MG63 (cell line): Measurements from ENCODE around the gene FAM219A. TPM values are rescaled to one million over a fixed set of nuclear protein-coding genes. Genes with fewer than 3 reads are reported as not detected.
"Not testable (repeated sequence)": the region's sequence is repeated elsewhere in the genome, so short reads cannot be mapped to it uniquely, and the experiment has no call there.

Source experiments
- DNase-seq: peaks from one replicate; pipeline ENCODE4 v3.0.0-alpha.2; 2020
- H3K27me3 ChIP-seq: fragments of 250-450 bp; sonication (Bioruptor Pico); 2 replicates; pipeline ENCODE4 v1.5.1; 2020; ENCODE audit warnings: mild to moderate bottlenecking, moderate library complexity
- H3K36me3 ChIP-seq: fragments of 250-450 bp; sonication (Bioruptor Pico); 2 replicates; pipeline ENCODE4 v1.5.1; 2020; ENCODE audit warnings: mild to moderate bottlenecking, moderate library complexity
- H3K4me3 ChIP-seq: fragments of 250-450 bp; sonication (Bioruptor Pico); 2 replicates; pipeline ENCODE4 v1.5.1; 2020; ENCODE audit warnings: mild to moderate bottlenecking, moderate library complexity
- H3K9me3 ChIP-seq: fragments of 250-450 bp; sonication (Bioruptor Pico); 2 replicates; pipeline ENCODE4 v1.5.1; 2020; ENCODE audit warnings: mild to moderate bottlenecking, moderate library complexity
- total RNA-seq: library from RNA; depleted of rRNA; stranded (reverse); fragments of >200 nt; shearing (Covaris generic); gene quantifications from 2 replicates; pipeline ENCODE4 v1.2.3, GENCODE V29; 2014; ENCODE audit warnings: low replicate concordance

Gene FAM219A
- total RNA-seq, 1 experiment from 2014 or later, result 7.7 TPM

DNA sequence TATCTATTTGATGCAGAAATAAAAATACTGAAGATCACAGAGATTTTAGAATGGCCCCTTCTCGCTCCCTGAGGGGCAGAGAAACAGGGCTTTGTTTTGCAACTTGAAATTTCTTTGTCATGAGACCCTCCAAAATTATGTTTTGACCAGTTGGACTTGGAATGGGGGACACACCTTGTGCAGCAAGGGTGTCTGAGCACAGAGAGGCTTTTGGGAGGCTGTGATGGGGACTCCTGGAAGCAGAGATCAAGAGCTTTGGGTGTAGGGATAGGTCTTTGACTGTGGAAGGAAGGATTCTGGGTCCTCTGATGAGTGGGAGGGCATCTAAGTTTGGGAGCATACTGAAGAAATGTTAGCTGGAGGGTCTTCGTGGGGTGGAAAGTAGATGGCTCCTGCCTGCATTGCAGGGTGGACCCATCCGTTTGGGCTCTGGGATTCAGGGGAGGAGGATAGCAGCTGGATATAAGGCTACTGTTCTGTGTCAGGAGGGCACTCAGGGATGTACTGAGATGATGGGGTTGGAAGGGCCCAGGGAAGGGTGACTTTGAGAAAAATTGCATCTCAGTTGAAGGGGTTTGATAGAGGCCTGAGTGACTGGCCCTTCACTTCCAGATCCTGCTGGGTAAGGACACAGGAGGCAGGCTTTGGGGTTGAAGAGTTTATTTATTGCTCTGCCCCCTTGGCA, 79.9 kb downstream of the FAM219A start:
- DNase-seq, result no peak
- no peak overlapping the region for H3K4me3 ChIP-seq
- H3K27me3 ChIP-seq, result no peaks in the 10 kb centered on the region
- no peaks in the 10 kb centered on the region for H3K36me3 ChIP-seq
- no peaks in the 10 kb centered on the region for H3K9me3 ChIP-seq

DNA sequence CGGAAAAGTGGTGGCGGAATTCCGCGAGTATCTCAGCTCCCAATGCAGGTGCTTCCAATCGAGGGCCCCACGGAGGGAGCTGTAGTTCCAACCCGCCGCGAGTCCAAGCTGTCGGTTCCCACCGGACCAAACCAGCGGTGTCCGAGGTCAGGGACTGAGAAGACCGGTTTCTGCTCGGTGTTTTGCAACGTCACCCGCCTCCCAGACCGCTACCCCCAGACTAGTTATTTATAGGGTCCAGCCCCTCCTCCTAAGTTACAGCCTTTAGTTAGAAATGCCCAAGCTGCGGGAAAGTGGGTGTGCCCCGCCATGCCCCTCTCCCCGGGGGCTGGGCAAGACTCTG, 81.0 kb downstream of the FAM219A start:
- H3K9me3 ChIP-seq, result no peaks in the 10 kb centered on the region
- no peaks in the 10 kb centered on the region for H3K27me3 ChIP-seq
- DNase-seq, result peak; percentile 6
- H3K36me3 ChIP-seq, result no peaks in the 10 kb centered on the region
- H3K4me3 ChIP-seq, result peak overlapping the region; percentile 54

DNA sequence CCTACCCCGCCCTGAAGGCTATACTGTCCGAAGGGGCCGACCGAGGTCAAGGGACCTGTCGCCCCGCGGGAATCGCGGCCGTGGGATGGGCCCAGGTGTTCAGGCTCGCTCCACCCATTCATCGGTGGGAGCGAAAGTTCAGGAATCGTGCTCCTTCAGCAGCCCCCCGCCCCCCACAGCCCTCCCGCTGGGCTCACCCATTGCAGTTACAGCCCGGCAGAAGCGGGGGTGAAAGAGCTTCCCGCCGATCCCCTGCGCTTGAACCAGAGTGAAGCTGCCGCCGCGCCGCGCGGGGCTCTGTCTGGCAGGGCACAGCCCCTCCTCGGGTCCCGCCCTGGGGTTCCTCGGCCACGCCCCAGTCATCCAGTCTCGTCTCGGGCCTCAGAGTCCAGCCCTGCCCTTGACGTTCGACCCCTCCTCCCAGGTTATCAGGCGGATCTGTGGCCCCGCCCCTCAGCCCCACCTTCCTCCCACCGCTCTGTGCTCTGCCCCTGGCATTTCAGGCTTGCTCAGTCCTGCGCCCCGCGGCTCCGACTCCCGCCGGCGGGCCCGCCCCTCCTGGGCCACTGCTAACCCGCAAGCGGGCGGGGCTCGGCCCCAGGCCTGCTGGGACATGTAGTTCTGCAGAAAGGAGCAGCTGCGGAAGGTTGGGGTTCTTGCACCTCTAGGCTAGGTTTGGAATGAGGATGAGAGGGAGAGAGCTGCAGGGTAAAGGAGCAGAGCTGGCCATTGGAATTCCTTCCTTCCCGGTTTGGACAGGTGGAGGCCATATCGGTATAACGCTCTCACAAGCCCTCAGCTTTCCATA, 81.6 kb downstream of the FAM219A start, which contains the start of gene MYORG:
Gene MYORG, minus strand, starts transcription at position 303 of the 808 bp plus-strand sequence. CDS start 3,955 bp downstream, outside the sequence.
- no peaks in the 10 kb centered on the region for H3K36me3 ChIP-seq
- no peaks in the 10 kb centered on the region for H3K9me3 ChIP-seq

DNA sequence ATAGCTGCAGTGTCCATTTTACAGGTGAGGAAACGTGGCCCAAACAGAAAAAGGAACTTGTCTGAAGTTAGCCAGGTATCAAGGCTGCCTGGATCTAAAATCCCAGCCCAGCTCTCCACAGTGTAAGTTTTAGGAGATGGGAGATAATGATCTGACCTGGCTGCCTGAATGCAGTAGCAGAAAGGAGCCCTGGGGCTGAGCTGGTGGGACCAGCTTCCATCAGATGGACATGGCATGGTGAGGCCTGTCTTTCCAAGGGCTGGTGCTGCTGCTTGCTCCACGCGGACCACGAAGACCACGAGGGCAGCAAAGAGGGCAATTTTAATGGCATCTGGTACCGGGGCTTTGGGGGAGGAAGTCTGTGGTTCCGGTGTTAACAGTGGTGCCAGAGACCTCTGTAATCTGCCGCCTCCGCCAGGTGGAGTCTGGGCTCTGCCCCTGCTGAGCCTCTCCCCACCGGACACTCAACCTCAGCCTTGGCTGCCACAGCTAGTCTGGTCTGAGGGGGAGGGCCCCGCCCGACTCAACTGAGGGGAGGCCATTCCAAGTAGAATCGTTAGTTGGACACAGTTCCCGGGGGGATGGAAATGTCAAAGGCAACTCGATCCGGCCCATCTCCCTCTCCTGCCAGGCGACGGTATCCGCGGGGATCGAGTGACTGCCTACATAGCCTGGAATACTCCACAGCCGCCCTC, 82.3 kb downstream of the FAM219A start:
- Histone ChIP-seq H3K36me3 (no peaks in the 10 kb centered on the region), H3K4me3 (peak overlapping the region; percentile 54), H3K27me3 (no peaks in the 10 kb centered on the region), H3K9me3 (no peaks in the 10 kb centered on the region)
- DNase-seq, result no peak

More for the DNA sequence above, 81.6 kb downstream of the FAM219A start, which contains the start of gene MYORG:
- H3K27me3 ChIP-seq, result no peaks in the 10 kb centered on the region
- peak within 1 kb of the TSS; percentile 54 for H3K4me3 ChIP-seq
- peak; percentile 92 for DNase-seq

DNA sequence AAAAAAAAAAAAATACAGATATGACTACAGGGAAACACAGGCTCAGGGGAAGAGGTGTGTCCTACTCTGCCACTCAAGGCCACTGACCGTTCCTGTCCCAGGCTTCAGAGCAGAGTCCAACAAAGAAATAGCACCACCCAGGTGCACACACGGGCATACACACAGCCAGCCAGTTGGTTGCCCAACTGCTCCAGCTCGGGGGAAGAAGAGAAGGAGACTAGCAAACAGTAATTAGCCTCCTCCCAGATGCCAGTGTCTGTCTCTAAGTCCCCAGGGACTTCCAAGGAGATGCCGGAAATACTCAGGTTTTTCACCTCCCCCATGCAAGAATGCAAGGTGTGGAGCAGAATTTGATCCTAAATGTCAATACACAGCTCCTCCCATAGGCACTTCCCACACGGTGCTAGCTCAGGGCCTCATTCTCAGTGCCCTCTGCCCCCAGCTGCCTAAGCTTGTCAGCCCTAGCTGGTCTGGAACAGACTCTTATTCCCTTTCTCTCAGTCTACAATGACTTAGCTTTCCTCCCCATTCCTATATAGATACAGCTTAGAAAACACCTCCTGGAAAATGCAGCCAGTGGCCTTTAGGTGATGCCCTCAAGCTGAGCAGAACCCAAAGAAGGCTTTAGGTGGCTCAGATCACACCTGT, 83.3 kb downstream of the FAM219A start:
- Histone ChIP-seq H3K27me3 (no peaks in the 10 kb centered on the region), H3K36me3 (no peaks in the 10 kb centered on the region), H3K9me3 (no peaks in the 10 kb centered on the region), H3K4me3 (no peak overlapping the region)
- no peak for DNase-seq

DNA sequence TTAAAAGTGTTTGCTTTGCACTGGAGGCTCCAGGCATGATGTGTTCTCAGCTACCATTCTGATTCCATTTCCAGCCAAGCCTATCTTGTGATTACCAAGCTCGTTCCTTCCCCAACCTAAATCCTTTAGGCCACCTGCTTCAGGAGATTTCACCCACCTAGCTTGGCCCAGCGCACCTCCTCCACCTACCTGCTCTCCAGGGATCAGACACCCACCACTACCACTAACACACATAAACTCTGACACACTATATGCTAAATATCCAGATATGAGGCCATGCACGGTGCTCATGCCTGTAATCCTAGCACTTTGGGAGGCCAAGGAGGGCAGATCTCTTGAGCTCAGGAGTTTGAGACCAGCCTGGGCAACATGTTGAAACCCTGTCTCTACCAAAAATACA, 84.0 kb downstream of the FAM219A start:
- no peak overlapping the region for H3K4me3 ChIP-seq
- no peaks in the 10 kb centered on the region for H3K36me3 ChIP-seq
- no peak for DNase-seq
- no peaks in the 10 kb centered on the region for H3K9me3 ChIP-seq
- H3K27me3 ChIP-seq, result no peaks in the 10 kb centered on the region

DNA sequence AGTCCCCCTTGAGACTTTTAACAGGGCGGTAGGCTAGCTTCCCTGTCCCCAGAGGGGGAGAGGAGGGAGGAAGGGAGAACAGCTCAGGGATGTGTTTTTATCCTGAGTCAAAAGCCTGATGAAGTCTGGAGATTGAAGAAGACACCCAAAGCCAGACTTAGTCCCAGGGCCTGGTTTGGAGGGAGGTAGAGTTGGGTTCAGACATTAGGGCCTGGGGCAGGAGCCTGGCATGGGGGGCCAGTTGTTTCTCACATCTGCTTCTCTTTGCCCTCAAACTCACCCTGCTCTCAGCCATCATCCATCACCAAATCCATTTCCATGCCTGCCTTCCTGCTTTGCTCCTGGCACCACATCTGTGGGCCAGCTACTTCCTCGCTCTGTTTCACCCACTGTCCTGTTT, 84.6 kb downstream of the FAM219A start:
- no peaks in the 10 kb centered on the region for H3K27me3 ChIP-seq
- DNase-seq, result no peak
- H3K36me3 ChIP-seq, result no peaks in the 10 kb centered on the region
- no peak overlapping the region for H3K4me3 ChIP-seq
- H3K9me3 ChIP-seq, result no peaks in the 10 kb centered on the region

DNA sequence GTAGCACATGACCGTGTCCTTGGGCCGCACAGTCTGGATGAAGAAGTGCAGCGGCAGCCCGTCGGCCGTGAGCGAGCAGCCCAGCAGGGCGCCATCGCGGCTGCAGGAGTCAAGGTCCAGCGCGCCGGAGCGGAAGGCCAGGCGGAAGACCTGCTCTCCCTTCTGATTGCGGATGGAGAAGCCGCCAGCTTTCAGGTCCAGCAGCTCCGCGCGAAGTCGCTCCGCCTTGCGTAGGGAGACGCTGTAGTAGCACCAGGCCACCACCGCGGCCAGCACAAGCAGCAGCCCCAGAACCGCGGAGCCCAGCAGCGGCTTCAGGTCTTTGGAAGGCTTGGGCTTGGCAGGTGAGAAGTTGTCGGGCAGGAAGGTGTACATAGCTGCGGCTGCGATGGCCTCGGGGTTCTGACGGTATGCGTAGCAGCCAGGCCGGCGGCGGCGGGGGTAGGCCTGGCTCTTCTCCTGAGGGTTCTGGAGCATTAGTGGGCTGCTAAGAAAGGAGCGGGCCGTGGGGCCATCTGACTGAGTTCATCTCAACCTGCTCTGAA, 85.8 kb downstream of the FAM219A start:
- Histone ChIP-seq H3K36me3 (no peaks in the 10 kb centered on the region), H3K4me3 (no peak overlapping the region), H3K9me3 (no peaks in the 10 kb centered on the region), H3K27me3 (no peaks in the 10 kb centered on the region)
- no peak for DNase-seq

DNA sequence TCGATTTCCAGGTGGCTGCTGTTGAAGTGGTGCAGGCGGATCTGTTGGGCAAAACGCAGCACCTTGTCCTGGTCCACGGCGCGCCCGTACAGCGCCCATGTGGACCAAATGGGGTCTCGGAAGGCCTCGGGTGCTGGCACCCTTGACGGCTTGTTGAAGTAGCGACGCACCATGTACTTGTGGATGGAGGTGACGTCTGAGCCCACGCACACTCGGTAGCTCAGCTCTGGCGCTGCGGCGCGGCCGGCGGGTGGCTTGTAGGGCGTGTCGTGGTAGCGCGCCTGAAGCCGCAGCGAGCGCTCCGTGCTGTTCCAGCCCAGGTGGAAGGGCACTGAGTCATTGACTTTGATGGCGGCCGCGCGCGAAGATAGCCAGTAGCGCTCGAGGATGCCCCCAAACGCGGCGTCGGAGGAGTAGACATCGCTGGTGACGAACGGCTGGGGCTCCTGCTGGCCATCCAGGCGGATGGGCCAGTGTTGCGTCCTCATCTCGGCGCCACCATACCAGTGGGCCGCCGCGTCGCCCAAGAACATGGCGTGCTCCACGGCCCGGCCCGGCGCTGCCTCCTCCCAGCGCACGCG, 86.4 kb downstream of the FAM219A start:
- Histone ChIP-seq H3K36me3 (no peaks in the 10 kb centered on the region), H3K4me3 (no peak overlapping the region), H3K9me3 (no peaks in the 10 kb centered on the region), H3K27me3 (no peaks in the 10 kb centered on the region)
- DNase-seq, result no peak

DNA sequence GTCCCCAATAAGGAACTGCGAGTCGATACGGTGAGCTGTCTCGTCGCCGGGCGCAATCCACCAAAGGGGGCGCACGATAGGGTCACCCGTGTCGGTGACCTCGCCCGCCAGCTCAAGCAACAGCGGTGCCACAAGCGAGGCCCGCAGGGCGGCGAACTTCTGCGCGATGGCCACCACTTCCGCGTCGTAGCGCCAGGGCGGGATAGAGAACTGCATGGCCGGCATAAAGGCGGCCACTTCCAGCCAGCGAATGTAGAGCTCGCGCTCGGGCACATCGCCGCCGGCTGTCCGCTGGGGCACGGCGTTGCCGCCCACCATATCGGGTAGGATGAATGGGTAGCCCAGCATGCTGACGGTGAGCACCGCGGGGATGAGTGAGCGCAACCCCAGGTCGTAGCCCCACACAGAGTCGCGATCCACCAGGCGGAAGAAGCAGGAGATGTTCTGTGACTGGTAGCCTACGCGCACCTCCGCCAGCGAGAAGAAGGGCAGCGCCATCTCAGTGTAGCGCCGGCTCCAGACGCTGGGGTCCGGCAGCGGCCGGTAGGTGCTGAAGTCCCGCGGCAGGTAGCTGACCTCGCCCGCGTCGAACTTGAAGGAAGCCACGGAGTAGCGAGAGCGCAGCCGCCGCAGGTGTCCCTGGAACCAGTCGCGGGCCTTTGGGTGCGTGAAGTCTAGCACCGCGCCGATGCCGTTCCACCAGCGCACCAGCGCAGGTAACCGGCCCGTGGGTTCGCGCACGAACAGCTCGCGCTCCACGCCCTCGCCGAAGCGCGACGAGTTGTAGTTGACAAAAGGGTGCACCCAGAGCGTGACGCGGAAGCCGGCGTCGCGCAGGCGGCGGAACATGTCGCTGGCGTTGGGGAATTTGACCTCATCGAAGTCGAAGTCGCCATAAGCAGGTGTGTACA, 87.1 kb downstream of the FAM219A start:
- no peak for DNase-seq
- H3K4me3 ChIP-seq, result no peak overlapping the region
- H3K36me3 ChIP-seq, result no peaks in the 10 kb centered on the region
- H3K27me3 ChIP-seq, result no peaks in the 10 kb centered on the region
- no peaks in the 10 kb centered on the region for H3K9me3 ChIP-seq

DNA sequence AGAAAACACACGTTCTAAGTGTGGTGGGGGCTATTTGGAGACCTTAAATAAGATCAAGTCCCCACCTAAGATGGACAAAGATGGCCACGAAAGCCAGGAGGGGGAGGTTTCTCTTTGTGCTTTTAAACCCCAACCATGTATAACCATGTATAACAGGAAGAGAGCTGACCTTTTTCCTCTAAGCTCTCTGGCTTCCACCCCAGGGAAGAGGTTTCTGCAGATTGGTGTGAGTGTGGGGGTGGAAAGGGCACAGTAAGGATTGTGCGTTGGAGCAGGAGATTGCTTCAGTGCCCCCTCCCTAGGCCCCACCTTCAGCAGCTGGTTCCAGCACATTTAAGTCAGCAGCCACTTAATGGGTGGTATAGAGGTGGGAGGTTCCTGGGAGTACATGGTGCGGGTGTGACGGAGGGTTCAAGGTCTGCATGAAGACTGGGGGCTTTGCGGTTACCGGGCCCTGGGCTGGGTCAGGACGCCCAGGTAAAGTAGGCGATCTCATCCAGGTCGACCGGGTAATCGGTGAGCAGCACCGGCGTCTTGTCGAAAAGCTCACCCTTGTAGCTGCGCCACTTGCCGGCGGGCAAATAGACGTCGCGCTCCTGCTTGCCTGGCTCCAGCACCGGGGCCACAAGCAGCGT, 87.9 kb downstream of the FAM219A start:
- Histone ChIP-seq H3K27me3 (no peaks in the 10 kb centered on the region), H3K4me3 (no peak overlapping the region), H3K9me3 (no peaks in the 10 kb centered on the region), H3K36me3 (no peaks in the 10 kb centered on the region)
- no peak for DNase-seq

DNA sequence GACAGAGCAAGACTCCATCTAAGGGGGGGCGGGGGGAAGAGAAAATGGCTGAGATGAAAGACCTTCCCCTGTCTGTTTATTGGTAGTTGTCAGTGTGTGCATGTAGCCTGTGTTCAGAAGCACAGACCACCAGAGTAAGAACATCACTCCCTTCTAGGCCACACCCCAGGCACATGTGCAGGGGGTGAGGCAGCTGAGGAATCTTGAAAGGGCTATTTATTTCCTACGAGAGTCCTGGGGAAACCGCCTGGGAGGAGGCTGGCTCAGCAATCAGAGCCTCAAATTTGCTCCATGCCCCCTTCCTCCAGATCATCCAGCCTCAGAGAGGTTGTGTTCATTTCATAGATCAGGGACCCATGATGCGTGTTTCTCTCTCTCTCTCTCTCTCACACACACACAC, 88.7 kb downstream of the FAM219A start:
- H3K9me3 ChIP-seq, result no peaks in the 10 kb centered on the region
- DNase-seq, result no peak
- no peaks in the 10 kb centered on the region for H3K36me3 ChIP-seq
- no peaks in the 10 kb centered on the region for H3K27me3 ChIP-seq
- no peak overlapping the region for H3K4me3 ChIP-seq

DNA sequence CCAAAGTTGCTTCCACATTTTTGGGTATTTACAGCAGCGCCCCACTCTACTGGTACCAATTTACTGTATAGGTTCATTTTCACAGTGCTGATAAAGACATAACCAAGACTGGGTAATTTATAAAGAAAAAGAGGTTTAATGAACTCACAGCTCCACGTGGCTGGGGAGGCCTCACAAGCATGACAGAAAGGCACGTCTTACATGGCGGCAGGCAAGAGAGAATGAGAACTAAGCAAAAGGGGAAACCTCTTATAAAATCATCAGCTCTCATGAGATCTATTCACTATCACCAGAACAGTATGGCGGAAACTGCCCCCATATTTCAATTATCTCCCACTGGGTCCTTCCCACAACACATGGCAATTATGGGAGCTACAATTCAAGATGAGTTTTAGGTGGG, 89.6 kb downstream of the FAM219A start:
- not testable (repeated sequence) for DNase-seq, H3K9me3 ChIP-seq, H3K36me3 ChIP-seq, H3K4me3 ChIP-seq, H3K27me3 ChIP-seq

DNA sequence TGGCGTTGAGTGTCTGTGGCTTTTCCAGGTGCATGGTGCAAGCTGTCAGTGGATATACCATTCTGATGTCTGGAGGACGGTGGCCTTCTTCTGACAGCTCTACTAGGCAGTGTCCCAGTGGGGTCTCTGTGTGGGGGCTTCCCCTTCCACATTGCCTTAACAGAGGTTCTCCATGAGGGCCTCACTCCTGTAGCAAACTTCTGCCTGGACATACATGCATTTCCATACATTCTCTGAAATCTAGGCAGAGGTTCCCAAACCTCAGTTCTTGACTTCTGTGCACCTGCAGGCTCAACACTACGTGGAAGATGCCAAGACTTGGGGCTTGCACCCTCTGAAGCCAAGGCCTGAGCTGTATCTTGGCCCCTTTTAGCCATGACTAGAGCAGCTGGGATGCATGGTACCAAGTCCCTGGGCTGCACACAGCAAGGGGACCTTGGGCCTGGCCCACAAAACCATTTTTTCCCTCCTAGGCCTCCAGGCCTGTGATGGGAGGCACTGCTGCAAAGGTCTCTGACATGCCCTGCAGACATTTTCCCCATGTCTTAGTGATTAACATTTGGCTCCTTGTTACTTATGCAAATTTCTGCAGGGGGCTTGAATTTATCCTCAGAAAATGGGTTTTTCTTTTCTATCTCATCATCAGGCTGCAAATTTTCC, 90.5 kb downstream of the FAM219A start:
- DNase-seq, H3K4me3 ChIP-seq, H3K27me3 ChIP-seq, H3K9me3 ChIP-seq, H3K36me3 ChIP-seq: not testable (repeated sequence)

DNA sequence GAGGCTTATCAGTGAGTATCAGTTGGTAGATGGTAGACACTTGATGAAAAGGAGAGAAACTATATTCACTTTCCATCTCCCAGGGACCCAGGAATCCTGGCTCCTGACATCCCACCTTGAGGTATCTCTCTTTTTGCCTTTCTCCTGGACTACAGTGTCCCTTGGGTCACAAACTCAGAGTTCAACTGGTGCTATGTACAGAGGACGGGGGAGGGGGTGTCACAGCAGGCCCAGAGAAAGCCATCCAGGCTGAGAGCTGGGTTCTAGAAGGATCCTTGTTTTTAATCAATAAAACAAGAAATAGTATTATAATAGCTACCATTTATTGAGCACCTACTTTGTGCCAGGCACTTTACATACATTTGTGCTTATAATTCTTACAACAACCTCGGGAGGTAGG, 92.0 kb downstream of the FAM219A start:
- Histone ChIP-seq H3K4me3 (no peak overlapping the region), H3K9me3 (no peaks in the 10 kb centered on the region), H3K27me3 (no peaks in the 10 kb centered on the region), H3K36me3 (no peaks in the 10 kb centered on the region)
- DNase-seq, result no peak
